Adrenal gland (tissue), 5 donors: Measurements from ENCODE around the gene CRYBG2.

Experiments
- CTCF ChIP-seq, 6 experiments: fragments of 450-650 bp in 4 of 6; fragments of 200-600 bp in 2 of 6; sonication (generic) in 1 of 6; IDR thresholded peaks; 1 replicate in 5 of 6; 2 replicates in 1 of 6; pipeline versions ENCODE4 v1.5.1 to v1.8.0; 2016 to 2021; ENCODE audit warnings: antibody characterized with exemption in 6 of 6, mild to moderate bottlenecking in 2 of 6, moderate library complexity in 1 of 6
- POLR2A ChIP-seq, 2 donors: fragments of 450-650 bp; IDR thresholded peaks; one replicate each; pipeline ENCODE4 v1.6.1; 2017; ENCODE audit warnings: antibody characterized with exemption in 2 of 2, mild to moderate bottlenecking in 2 of 2, moderate library complexity in 1 of 2
- donor health status: DM: no; HTN: no; CAD: no.

- TF ChIP-seq CTCF (IDR thresholded peaks at IDR 0.05) (no peak), POLR2A (IDR thresholded peaks at IDR 0.05) (no peak)
Measured at GRCh38 chr1:26328597-26328996, 25.3 kb downstream of the CRYBG2 start.
